Peyer's patch (tissue), 4 donors: Measurements from ENCODE around the gene DENND1B. TPM values are rescaled to one million over a fixed set of nuclear protein-coding genes. Genes with fewer than 3 reads are reported as not detected.

Experiments
- DNase-seq, 3 donors: peaks; one replicate each; pipeline ENCODE4 v3.0.0-alpha.2; 2017 to 2019
- H3K27ac ChIP-seq, 4 donors: fragments of 200-600 bp; sonication (generic); one replicate each; pipeline ENCODE4 v1.5.1; 2016 to 2019
- H3K27me3 ChIP-seq, 2 donors: fragments of 200-600 bp; sonication (generic); one replicate each; pipeline ENCODE4 v1.5.1; 2019
- H3K36me3 ChIP-seq, 3 donors: fragments of 200-600 bp; sonication (generic); one replicate each; pipeline ENCODE4 v1.5.1; 2016 to 2019
- H3K4me1 ChIP-seq, 4 donors: fragments of 200-600 bp; sonication (generic); one replicate each; pipeline ENCODE4 v1.5.1; 2016 to 2019
- H3K4me3 ChIP-seq, 4 donors: fragments of 200-600 bp; sonication (generic); 1 replicate in 3 of 4; 2 replicates in 1 of 4; pipeline ENCODE4 v1.5.1; 2016 to 2019; ENCODE audit warnings: mild to moderate bottlenecking in 1 of 4
- H3K9me3 ChIP-seq, 4 donors: fragments of 200-600 bp; sonication (generic); one replicate each; pipeline ENCODE4 v1.5.1; 2016 to 2019; ENCODE audit warnings: mild to moderate bottlenecking in 1 of 4
- POLR2A ChIP-seq, 2 donors: fragments of 450-650 bp; IDR thresholded peaks; one replicate each; pipeline ENCODE4 v1.5.1; 2017; ENCODE audit warnings: antibody characterized with exemption in 2 of 2, mild to moderate bottlenecking in 2 of 2, moderate library complexity in 2 of 2
- total RNA-seq, 4 donors: library from RNA; depleted of rRNA; stranded (reverse); fragments of >200 nt; gene quantifications; one replicate each; pipeline ENCODE4 v1.1.0, GENCODE V29; 2016
- TF ChIP-seq, protein P1 (sequence below), 6 experiments: fragments of 450-650 bp in 4 of 6; fragments of 200-600 bp in 2 of 6; sonication (generic) in 1 of 6; IDR thresholded peaks; one replicate each; pipeline ENCODE4 v1.5.1; 2017 to 2019; ENCODE audit warnings: antibody characterized with exemption in 6 of 6, mild to moderate bottlenecking in 3 of 6, moderate library complexity in 1 of 6

DENND1B gene
- total RNA-seq: 10 to 100 TPM; 46.2 to 84.2 (median 69.3) TPM

GRCh38 chr1:197775282-197776262, at the start of gene DENND1B:
TSS of gene DENND1B (minus strand) at chr1:197775480. CDS start at chr1:197775155, 325 bp downstream.
- peak within 1 kb of the TSS; percentile 74 to 89 (median 86) for H3K4me3 ChIP-seq
- H3K27ac ChIP-seq: peak within 1 kb of the TSS; percentile 92 to 99 (median 96)
- no peaks in the 10 kb centered on the region for H3K36me3 ChIP-seq
- peak; percentile 67 to 69 for TF ChIP-seq POLR2A (IDR thresholded peaks at IDR 0.05)
- TF ChIP-seq, protein P1, sequence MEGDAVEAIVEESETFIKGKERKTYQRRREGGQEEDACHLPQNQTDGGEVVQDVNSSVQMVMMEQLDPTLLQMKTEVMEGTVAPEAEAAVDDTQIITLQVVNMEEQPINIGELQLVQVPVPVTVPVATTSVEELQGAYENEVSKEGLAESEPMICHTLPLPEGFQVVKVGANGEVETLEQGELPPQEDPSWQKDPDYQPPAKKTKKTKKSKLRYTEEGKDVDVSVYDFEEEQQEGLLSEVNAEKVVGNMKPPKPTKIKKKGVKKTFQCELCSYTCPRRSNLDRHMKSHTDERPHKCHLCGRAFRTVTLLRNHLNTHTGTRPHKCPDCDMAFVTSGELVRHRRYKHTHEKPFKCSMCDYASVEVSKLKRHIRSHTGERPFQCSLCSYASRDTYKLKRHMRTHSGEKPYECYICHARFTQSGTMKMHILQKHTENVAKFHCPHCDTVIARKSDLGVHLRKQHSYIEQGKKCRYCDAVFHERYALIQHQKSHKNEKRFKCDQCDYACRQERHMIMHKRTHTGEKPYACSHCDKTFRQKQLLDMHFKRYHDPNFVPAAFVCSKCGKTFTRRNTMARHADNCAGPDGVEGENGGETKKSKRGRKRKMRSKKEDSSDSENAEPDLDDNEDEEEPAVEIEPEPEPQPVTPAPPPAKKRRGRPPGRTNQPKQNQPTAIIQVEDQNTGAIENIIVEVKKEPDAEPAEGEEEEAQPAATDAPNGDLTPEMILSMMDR (IDR thresholded peaks at IDR 0.05): peak in 4 of 6 experiments; percentile 14 to 50 (median 35)
- peaks cover 0 to 35% (median 7%) of the 10 kb centered on the region in 4 donors for H3K4me1 ChIP-seq
- DNase-seq: peak; percentile 90 to 96 (median 92)
- no peaks in the 10 kb centered on the region for H3K9me3 ChIP-seq
- H3K27me3 ChIP-seq: no peaks in the 10 kb centered on the region

DNA sequence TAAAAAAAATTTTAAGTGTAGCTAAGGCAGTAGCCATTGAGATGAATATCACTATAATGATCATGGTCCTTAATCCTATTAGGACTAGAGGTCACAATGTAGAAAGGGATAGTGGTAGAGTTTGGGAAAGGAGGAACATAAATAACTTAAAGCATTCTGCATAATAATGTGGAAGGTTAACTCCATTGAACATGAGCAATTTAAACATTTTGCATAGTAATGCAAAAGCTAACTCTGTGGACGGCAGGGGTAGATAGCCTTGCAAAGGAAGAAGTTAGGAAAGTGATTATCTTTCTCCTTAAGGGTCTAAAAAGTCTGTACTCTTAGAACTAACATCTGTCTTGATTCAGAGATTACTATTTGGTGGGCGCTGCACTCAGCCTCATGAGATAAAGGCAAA, 39.0 kb upstream of the DENND1B start:
- TF ChIP-seq, protein P1 (IDR thresholded peaks at IDR 0.05): no peak
- no peak for TF ChIP-seq POLR2A (IDR thresholded peaks at IDR 0.05)
- DNase-seq: no peak
- H3K27me3 ChIP-seq: no peaks in the 10 kb centered on the region
- H3K4me1 ChIP-seq: no peaks in the 10 kb centered on the region
- H3K9me3 ChIP-seq: no peaks in the 10 kb centered on the region
- no peaks in the 10 kb centered on the region for H3K36me3 ChIP-seq
- H3K27ac ChIP-seq: no peak overlapping the region
- no peak overlapping the region for H3K4me3 ChIP-seq

DNA sequence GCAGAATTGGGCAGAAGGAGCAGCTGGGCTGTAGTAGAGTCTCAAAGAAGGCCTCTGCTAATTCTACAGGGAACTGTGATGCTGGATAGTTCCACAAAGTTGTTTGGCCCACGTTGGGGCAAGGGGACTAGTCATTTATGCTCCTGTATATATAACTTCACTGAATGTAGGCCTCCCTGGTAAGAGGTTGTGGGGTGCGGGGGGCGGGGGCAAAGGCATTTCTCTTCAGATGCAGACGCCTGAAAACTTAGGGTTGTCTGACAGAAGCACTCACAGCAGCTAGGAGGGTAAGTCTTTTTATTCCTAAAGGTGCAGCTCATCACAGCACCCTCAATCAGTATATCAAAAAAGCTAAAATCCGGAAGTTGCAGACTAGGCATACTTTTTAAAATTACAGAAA, 38.5 kb upstream of the DENND1B start:
- Histone ChIP-seq H3K27ac (no peak overlapping the region), H3K9me3 (no peaks in the 10 kb centered on the region), H3K36me3 (no peaks in the 10 kb centered on the region), H3K27me3 (no peaks in the 10 kb centered on the region), H3K4me3 (no peak overlapping the region), H3K4me1 (no peaks in the 10 kb centered on the region)
- no peak for DNase-seq
- TF ChIP-seq, protein P1 (IDR thresholded peaks at IDR 0.05): no peak
- no peak for TF ChIP-seq POLR2A (IDR thresholded peaks at IDR 0.05)

DNA sequence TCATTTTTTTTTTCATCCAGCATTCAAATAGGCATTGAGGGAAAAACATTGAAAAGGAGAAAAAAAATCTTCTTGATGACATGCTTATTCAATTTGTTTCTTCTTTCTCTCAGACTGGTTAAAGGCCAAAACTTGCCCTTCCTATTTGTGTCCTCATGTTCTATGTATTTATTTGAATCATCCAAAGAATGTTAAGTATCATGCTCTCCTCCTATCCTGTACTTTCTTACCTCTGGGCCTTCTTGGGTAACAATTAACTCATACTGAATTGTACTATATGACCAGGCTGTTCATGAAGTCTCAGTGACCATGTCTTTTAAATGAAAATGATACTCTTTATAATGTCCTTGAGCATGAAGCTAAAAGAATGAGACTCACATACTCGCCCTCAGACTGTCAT, 36.5 kb upstream of the DENND1B start:
- no peaks in the 10 kb centered on the region for H3K9me3 ChIP-seq

GRCh38 chr1:197810812-197811211, 35.5 kb upstream of the DENND1B start:
- Histone ChIP-seq H3K27ac (no peak overlapping the region), H3K4me3 (no peak overlapping the region), H3K27me3 (no peaks in the 10 kb centered on the region), H3K36me3 (no peaks in the 10 kb centered on the region), H3K9me3 (no peaks in the 10 kb centered on the region), H3K4me1 (no peaks in the 10 kb centered on the region)
- DNase-seq: no peak
- TF ChIP-seq, protein P1 (IDR thresholded peaks at IDR 0.05): no peak
- TF ChIP-seq POLR2A (IDR thresholded peaks at IDR 0.05): no peak

More for the DNA sequence above, 36.5 kb upstream of the DENND1B start:
- H3K27ac ChIP-seq: no peak overlapping the region
- no peak for DNase-seq
- no peaks in the 10 kb centered on the region for H3K4me1 ChIP-seq
- no peak overlapping the region for H3K4me3 ChIP-seq
- H3K27me3 ChIP-seq: no peaks in the 10 kb centered on the region
- no peaks in the 10 kb centered on the region for H3K36me3 ChIP-seq
- no peak for TF ChIP-seq POLR2A (IDR thresholded peaks at IDR 0.05)
- TF ChIP-seq, protein P1 (IDR thresholded peaks at IDR 0.05): no peak
